ENCODE results near the gene KLHDC9. TPM values are rescaled to one million over a fixed set of nuclear protein-coding genes. Genes with fewer than 3 reads are reported as not detected.
"Not testable (repeated sequence)": the region's sequence is repeated elsewhere in the genome, so short reads cannot be mapped to it uniquely, and the experiment has no call there.

Gene KLHDC9
- total RNA-seq, result not detected in 2 replicates

GRCh38 chr1:161098210-161099068, at the start of gene KLHDC9:
Gene KLHDC9 (plus strand): TSS chr1:161098361. CDS start chr1:161098536, 175 bp downstream.
- H3K36me3 Mint-ChIP-seq (ENCODE audit: low read depth), result peaks cover 29% of the 10 kb centered on the region
- peak within 1 kb of the TSS; percentile 84 for H3K27ac Mint-ChIP-seq
- H3K4me1 Mint-ChIP-seq (ENCODE audit: low read depth), result peaks cover 36% of the 10 kb centered on the region

GRCh38 chr1:161048949-161049722, 49.0 kb upstream of the KLHDC9 start:
- DNase-seq (ENCODE audit: low spot score), result no peak
- intact Hi-C loops (cut with micrococcal nuclease), result loop anchor here (5.0 kb wide), 1 partner anchor 68 kb away; the partner anchor contains the start of genes NIT1 and PFDN2
- no peak overlapping the region for H3K4me3 Mint-ChIP-seq (ENCODE audit: low read depth)
- peaks cover 75% of the 10 kb centered on the region for H3K36me3 Mint-ChIP-seq (ENCODE audit: low read depth)
- H3K4me1 Mint-ChIP-seq (ENCODE audit: low read depth), result peaks cover 30% of the 10 kb centered on the region
- no peak overlapping the region for H3K27ac Mint-ChIP-seq
- H3K9me3 Mint-ChIP-seq, result no peaks in the 10 kb centered on the region
- no peaks in the 10 kb centered on the region for H3K27me3 Mint-ChIP-seq (ENCODE audit: low read depth)

More at GRCh38 chr1:161098210-161099068, at the start of gene KLHDC9:
- peak; percentile 63 for DNase-seq (ENCODE audit: low spot score)
- no peaks in the 10 kb centered on the region for H3K27me3 Mint-ChIP-seq (ENCODE audit: low read depth)
- H3K9me3 Mint-ChIP-seq, result no peaks in the 10 kb centered on the region
- intact Hi-C loops (cut with micrococcal nuclease), result loop anchor here (1.0 to 10.0 kb wide), 2 partner anchors 55 to 264 kb away; partner anchors contain the start of gene UFC1
- H3K4me3 Mint-ChIP-seq (ENCODE audit: low read depth), result peak within 1 kb of the TSS; percentile 78

GRCh38 chr1:161051219-161051618, 46.9 kb upstream of the KLHDC9 start:
- DNase-seq (ENCODE audit: low spot score), result no peak
- H3K9me3 Mint-ChIP-seq, result no peaks in the 10 kb centered on the region
- H3K27ac Mint-ChIP-seq, result no peak overlapping the region
- peaks cover 21% of the 10 kb centered on the region for H3K4me1 Mint-ChIP-seq (ENCODE audit: low read depth)
- no peak overlapping the region for H3K4me3 Mint-ChIP-seq (ENCODE audit: low read depth)
- H3K36me3 Mint-ChIP-seq (ENCODE audit: low read depth), result peaks cover 76% of the 10 kb centered on the region
- no peaks in the 10 kb centered on the region for H3K27me3 Mint-ChIP-seq (ENCODE audit: low read depth)
- intact Hi-C loops (cut with micrococcal nuclease), result no loop called here

GRCh38 chr1:161052899-161053298, 45.3 kb upstream of the KLHDC9 start:
- intact Hi-C loops (cut with micrococcal nuclease), result no loop called here
- peaks cover 77% of the 10 kb centered on the region for H3K36me3 Mint-ChIP-seq (ENCODE audit: low read depth)
- no peak overlapping the region for H3K4me3 Mint-ChIP-seq (ENCODE audit: low read depth)
- peaks cover 9% of the 10 kb centered on the region for H3K4me1 Mint-ChIP-seq (ENCODE audit: low read depth)
- H3K9me3 Mint-ChIP-seq, result no peaks in the 10 kb centered on the region
- DNase-seq (ENCODE audit: low spot score), result no peak
- no peaks in the 10 kb centered on the region for H3K27me3 Mint-ChIP-seq (ENCODE audit: low read depth)
- H3K27ac Mint-ChIP-seq, result no peak overlapping the region

GRCh38 chr1:161054232-161054631, 43.9 kb upstream of the KLHDC9 start:
- no peak for DNase-seq (ENCODE audit: low spot score)
- intact Hi-C loops (cut with micrococcal nuclease), result no loop called here
- Mint-ChIP-seq H3K36me3 (ENCODE audit: low read depth) (peaks cover 69% of the 10 kb centered on the region), H3K27me3 (ENCODE audit: low read depth) (no peaks in the 10 kb centered on the region), H3K9me3 (no peaks in the 10 kb centered on the region), H3K27ac (no peak overlapping the region), H3K4me1 (ENCODE audit: low read depth) (peaks cover 11% of the 10 kb centered on the region), H3K4me3 (ENCODE audit: low read depth) (no peak overlapping the region)

- H3K27me3 Mint-ChIP-seq (ENCODE audit: low read depth), result no peaks in the 10 kb centered on the region
- no peak overlapping the region for H3K4me3 Mint-ChIP-seq (ENCODE audit: low read depth)
- no peaks in the 10 kb centered on the region for H3K9me3 Mint-ChIP-seq
- intact Hi-C loops (cut with micrococcal nuclease), result no loop called here
- H3K4me1 Mint-ChIP-seq (ENCODE audit: low read depth), result peaks cover 16% of the 10 kb centered on the region
- DNase-seq (ENCODE audit: low spot score), result no peak
- peaks cover 69% of the 10 kb centered on the region for H3K36me3 Mint-ChIP-seq (ENCODE audit: low read depth)
- H3K27ac Mint-ChIP-seq, result no peak overlapping the region
These were observed 43.4 kb upstream of the KLHDC9 start for GRCh38 chr1:161054805-161055204.

- Mint-ChIP-seq H3K27ac (peak overlapping the region; percentile 68), H3K36me3 (ENCODE audit: low read depth) (peaks cover 68% of the 10 kb centered on the region), H3K4me1 (ENCODE audit: low read depth) (peaks cover 26% of the 10 kb centered on the region), H3K4me3 (ENCODE audit: low read depth) (no peak overlapping the region), H3K27me3 (ENCODE audit: low read depth) (no peaks in the 10 kb centered on the region), H3K9me3 (no peaks in the 10 kb centered on the region)
- intact Hi-C loops (cut with micrococcal nuclease), result no loop called here
- DNase-seq (ENCODE audit: low spot score), result no peak
These were observed 38.9 kb upstream of the KLHDC9 start for GRCh38 chr1:161059293-161059692.

- H3K27me3 Mint-ChIP-seq (ENCODE audit: low read depth), result no peaks in the 10 kb centered on the region
These were observed 36.7 kb upstream of the KLHDC9 start for GRCh38 chr1:161061419-161061818.

GRCh38 chr1:161063936-161064335, 34.2 kb upstream of the KLHDC9 start:
- peak overlapping the region; percentile 38 for H3K4me3 Mint-ChIP-seq (ENCODE audit: low read depth)
- H3K9me3 Mint-ChIP-seq; intact Hi-C loops (cut with micrococcal nuclease); DNase-seq (ENCODE audit: low spot score); H3K27me3 Mint-ChIP-seq (ENCODE audit: low read depth): not testable (repeated sequence)
- H3K36me3 Mint-ChIP-seq (ENCODE audit: low read depth), result peaks cover 72% of the 10 kb centered on the region
- peaks cover 48% of the 10 kb centered on the region for H3K4me1 Mint-ChIP-seq (ENCODE audit: low read depth)
- peak overlapping the region; percentile 29 for H3K27ac Mint-ChIP-seq

More at GRCh38 chr1:161061419-161061818, 36.7 kb upstream of the KLHDC9 start:
- no peak overlapping the region for H3K27ac Mint-ChIP-seq
- H3K36me3 Mint-ChIP-seq (ENCODE audit: low read depth), result peaks cover 66% of the 10 kb centered on the region
- no peak for DNase-seq (ENCODE audit: low spot score)
- no peak overlapping the region for H3K4me3 Mint-ChIP-seq (ENCODE audit: low read depth)
- intact Hi-C loops (cut with micrococcal nuclease), result no loop called here
- peaks cover 32% of the 10 kb centered on the region for H3K4me1 Mint-ChIP-seq (ENCODE audit: low read depth)
- no peaks in the 10 kb centered on the region for H3K9me3 Mint-ChIP-seq

GRCh38 chr1:161065681-161066080, 32.5 kb upstream of the KLHDC9 start:
- H3K27me3 Mint-ChIP-seq (ENCODE audit: low read depth); H3K9me3 Mint-ChIP-seq; DNase-seq (ENCODE audit: low spot score); H3K27ac Mint-ChIP-seq: not testable (repeated sequence)
- H3K36me3 Mint-ChIP-seq (ENCODE audit: low read depth), result peaks cover 60% of the 10 kb centered on the region
- peaks cover 43% of the 10 kb centered on the region for H3K4me1 Mint-ChIP-seq (ENCODE audit: low read depth)
- peak overlapping the region; percentile 31 for H3K4me3 Mint-ChIP-seq (ENCODE audit: low read depth)
- intact Hi-C loops (cut with micrococcal nuclease), result loop anchor here (5.0 kb wide), 1 partner anchor 92 kb away; the partner anchor contains the start of gene USP21

GRCh38 chr1:161066694-161067093, 31.5 kb upstream of the KLHDC9 start:
- Mint-ChIP-seq H3K9me3 (no peaks in the 10 kb centered on the region), H3K4me1 (ENCODE audit: low read depth) (peaks cover 50% of the 10 kb centered on the region), H3K36me3 (ENCODE audit: low read depth) (peaks cover 54% of the 10 kb centered on the region), H3K27ac (peak overlapping the region; percentile 98), H3K27me3 (ENCODE audit: low read depth) (no peaks in the 10 kb centered on the region), H3K4me3 (ENCODE audit: low read depth) (peak overlapping the region; percentile 100)
- intact Hi-C loops (cut with micrococcal nuclease), result loop anchor here (5.0 kb wide), 1 partner anchor 91 kb away; the partner anchor contains the start of gene USP21
- DNase-seq (ENCODE audit: low spot score), result no peak

- intact Hi-C loops (cut with micrococcal nuclease), result loop anchor here (1.0 to 5.0 kb wide), 3 partner anchors 23 to 89 kb away; partner anchors contain the start of genes USF1 and USP21
- Mint-ChIP-seq H3K36me3 (ENCODE audit: low read depth) (peaks cover 40% of the 10 kb centered on the region), H3K9me3 (no peaks in the 10 kb centered on the region), H3K4me1 (ENCODE audit: low read depth) (peaks cover 47% of the 10 kb centered on the region), H3K4me3 (ENCODE audit: low read depth) (peak overlapping the region; percentile 100), H3K27ac (peak overlapping the region; percentile 98), H3K27me3 (ENCODE audit: low read depth) (no peaks in the 10 kb centered on the region)
- peak; percentile 80 for DNase-seq (ENCODE audit: low spot score)
These were observed 29.6 kb upstream of the KLHDC9 start for GRCh38 chr1:161068306-161069234.

Data from activated T-helper 2 cell treated with anti-CD3 and anti-CD28 coated beads, Interferon-gamma antibody, Interleukin-2, Interleukin-4, amounts not matched to agents 10 μg/mL and 5 μg/mL and 100 μg/mL, durations not matched to agents 14 hours and 24 hours and 36 hours (primary cell).